Measurements from ENCODE around the gene RAPGEF4. TPM values are rescaled to one million over a fixed set of nuclear protein-coding genes. Genes with fewer than 3 reads are reported as not detected.

RAPGEF4 gene
- total RNA-seq, 1 experiment from 2014 or later = 2.2 TPM

DNA sequence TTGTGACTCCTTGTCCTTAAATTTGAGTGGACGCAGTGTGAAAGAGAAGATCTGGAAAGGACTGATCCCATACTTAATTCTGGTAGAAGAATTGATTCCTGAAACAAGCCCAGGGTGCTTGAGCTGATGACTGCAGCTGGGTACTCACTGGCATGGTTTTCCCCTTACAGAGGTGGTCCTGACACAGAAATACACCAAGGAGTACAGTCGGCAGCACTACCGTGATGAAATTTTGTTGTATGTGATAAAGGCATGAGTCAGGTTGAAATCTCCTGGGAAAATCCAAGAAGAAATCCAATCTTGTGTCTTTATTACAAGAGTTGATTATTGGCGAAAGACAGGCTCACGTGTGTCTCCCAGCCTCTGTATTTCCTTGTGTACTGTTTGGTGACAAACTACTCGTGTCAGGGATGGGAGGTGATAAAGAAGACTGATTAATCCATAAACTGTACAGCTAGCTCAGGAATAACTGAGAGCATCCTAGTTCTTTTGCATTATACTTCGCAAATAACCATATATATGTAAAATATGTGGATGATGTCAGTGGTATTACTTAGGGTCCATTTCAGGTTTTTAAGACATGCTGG lies 76.6 kb downstream of the RAPGEF4 start:
- DNase-seq (ENCODE audit: low spot score) (no peak), ATAC-seq (no peak)
- POLR2A ChIA-PET = no interaction called here
- TF ChIP-seq ZNF263 (CRISPR knock-in tag; IDR thresholded peaks at IDR 0.05; ENCODE audit: low read depth) (no peak), NR1H2 (CRISPR knock-in tag; IDR thresholded peaks at IDR 0.05) (no peak), JAZF1 (CRISPR knock-in tag; IDR thresholded peaks at IDR 0.05) (no peak), MXD4 (CRISPR knock-in tag; IDR thresholded peaks at IDR 0.05; ENCODE audit: borderline replicate concordance) (no peak), CREB1 (CRISPR knock-in tag; IDR thresholded peaks at IDR 0.05) (no peak), HMGA2 (CRISPR knock-in tag; IDR thresholded peaks at IDR 0.05) (no peak), KAT7 (CRISPR knock-in tag; IDR thresholded peaks at IDR 0.05; ENCODE audit: borderline replicate concordance) (no peak), FOXJ3 (CRISPR knock-in tag; IDR thresholded peaks at IDR 0.05; ENCODE audit: borderline replicate concordance) (no peak), FOXK1 (CRISPR knock-in tag; IDR thresholded peaks at IDR 0.05) (no peak), NR3C1 (CRISPR knock-in tag; conservative IDR thresholded peaks at IDR 0.05; ENCODE audit: low read depth) (no peak)
- TF ChIP-seq, protein P1, sequence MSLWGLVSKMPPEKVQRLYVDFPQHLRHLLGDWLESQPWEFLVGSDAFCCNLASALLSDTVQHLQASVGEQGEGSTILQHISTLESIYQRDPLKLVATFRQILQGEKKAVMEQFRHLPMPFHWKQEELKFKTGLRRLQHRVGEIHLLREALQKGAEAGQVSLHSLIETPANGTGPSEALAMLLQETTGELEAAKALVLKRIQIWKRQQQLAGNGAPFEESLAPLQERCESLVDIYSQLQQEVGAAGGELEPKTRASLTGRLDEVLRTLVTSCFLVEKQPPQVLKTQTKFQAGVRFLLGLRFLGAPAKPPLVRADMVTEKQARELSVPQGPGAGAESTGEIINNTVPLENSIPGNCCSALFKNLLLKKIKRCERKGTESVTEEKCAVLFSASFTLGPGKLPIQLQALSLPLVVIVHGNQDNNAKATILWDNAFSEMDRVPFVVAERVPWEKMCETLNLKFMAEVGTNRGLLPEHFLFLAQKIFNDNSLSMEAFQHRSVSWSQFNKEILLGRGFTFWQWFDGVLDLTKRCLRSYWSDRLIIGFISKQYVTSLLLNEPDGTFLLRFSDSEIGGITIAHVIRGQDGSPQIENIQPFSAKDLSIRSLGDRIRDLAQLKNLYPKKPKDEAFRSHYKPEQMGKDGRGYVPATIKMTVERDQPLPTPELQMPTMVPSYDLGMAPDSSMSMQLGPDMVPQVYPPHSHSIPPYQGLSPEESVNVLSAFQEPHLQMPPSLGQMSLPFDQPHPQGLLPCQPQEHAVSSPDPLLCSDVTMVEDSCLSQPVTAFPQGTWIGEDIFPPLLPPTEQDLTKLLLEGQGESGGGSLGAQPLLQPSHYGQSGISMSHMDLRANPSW (CRISPR knock-in tag; conservative IDR thresholded peaks at IDR 0.05; ENCODE audit: low read depth) = no peak
- TF ChIP-seq, protein P2, sequence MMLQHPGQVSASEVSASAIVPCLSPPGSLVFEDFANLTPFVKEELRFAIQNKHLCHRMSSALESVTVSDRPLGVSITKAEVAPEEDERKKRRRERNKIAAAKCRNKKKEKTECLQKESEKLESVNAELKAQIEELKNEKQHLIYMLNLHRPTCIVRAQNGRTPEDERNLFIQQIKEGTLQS (CRISPR knock-in tag; conservative IDR thresholded peaks at IDR 0.05) = no peak
- TF ChIP-seq, protein P3, sequence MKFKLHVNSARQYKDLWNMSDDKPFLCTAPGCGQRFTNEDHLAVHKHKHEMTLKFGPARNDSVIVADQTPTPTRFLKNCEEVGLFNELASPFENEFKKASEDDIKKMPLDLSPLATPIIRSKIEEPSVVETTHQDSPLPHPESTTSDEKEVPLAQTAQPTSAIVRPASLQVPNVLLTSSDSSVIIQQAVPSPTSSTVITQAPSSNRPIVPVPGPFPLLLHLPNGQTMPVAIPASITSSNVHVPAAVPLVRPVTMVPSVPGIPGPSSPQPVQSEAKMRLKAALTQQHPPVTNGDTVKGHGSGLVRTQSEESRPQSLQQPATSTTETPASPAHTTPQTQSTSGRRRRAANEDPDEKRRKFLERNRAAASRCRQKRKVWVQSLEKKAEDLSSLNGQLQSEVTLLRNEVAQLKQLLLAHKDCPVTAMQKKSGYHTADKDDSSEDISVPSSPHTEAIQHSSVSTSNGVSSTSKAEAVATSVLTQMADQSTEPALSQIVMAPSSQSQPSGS (CRISPR knock-in tag; IDR thresholded peaks at IDR 0.05; ENCODE audit: borderline replicate concordance, low read depth) = no peak
- TF ChIP-seq, protein P4, sequence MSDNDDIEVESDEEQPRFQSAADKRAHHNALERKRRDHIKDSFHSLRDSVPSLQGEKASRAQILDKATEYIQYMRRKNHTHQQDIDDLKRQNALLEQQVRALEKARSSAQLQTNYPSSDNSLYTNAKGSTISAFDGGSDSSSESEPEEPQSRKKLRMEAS (CRISPR knock-in tag; IDR thresholded peaks at IDR 0.05) = no peak
- CTCF ChIA-PET = no interaction called here
- no peak overlapping the region for H3K4me3 Mint-ChIP-seq
- no peaks in the 10 kb centered on the region for H3K27me3 Mint-ChIP-seq (ENCODE audit: low read depth)
- no peaks in the 10 kb centered on the region for H3K9me3 Mint-ChIP-seq
- H3K27ac Mint-ChIP-seq = no peak overlapping the region
- no peaks in the 10 kb centered on the region for H3K36me3 Mint-ChIP-seq
- H3K4me1 Mint-ChIP-seq = no peaks in the 10 kb centered on the region; the same call in 1 of the 2 replicates

DNA sequence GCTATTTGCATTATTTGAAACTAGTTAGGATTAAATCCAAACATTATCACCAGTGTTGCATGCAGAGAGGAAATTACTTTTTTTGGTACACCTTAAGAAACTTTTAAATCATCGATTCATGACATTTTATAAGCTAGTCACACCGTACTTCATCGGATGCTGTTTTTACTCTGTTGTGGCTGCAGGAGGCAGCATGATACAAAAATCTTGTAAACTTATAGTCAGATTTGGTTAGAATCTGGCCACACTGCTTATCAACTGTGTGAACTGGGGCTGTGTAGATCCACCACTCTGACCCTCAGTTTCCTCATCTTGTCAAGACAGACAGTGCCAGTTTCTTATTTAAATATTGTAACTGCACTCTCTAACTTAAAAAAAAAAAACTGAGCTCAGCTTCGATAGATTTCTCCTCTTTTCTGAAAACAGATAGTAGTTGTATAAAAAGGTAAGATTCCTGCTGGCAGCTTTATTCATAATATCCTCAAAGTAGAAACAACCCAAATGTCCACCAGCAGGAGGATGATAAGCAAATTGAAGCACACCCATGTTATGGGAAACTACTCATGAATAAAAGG lies 77.8 kb downstream of the RAPGEF4 start:
- Mint-ChIP-seq H3K9me3 (no peaks in the 10 kb centered on the region), H3K4me1 (no peaks in the 10 kb centered on the region; the same call in 1 of the 2 replicates), H3K27me3 (ENCODE audit: low read depth) (no peaks in the 10 kb centered on the region), H3K4me3 (no peak overlapping the region), H3K27ac (no peak overlapping the region), H3K36me3 (no peaks in the 10 kb centered on the region)
- ATAC-seq = no peak
- ChIA-PET CTCF (interaction anchor here (0.6 to 1.6 kb wide), 8 partner anchors 11 to 574 kb away, joined by 3 to 13 read pairs (median 4); no protein-coding TSS in a partner anchor), POLR2A (no interaction called here)
- no peak for DNase-seq (ENCODE audit: low spot score)
- TF ChIP-seq MXD4 (CRISPR knock-in tag; IDR thresholded peaks at IDR 0.05; ENCODE audit: borderline replicate concordance) (no peak), NFE2L1 (CRISPR knock-in tag; IDR thresholded peaks at IDR 0.05) (no peak), RORB (CRISPR knock-in tag; IDR thresholded peaks at IDR 0.05) (no peak), ZNF317 (CRISPR knock-in tag; IDR thresholded peaks at IDR 0.05; ENCODE audit: borderline replicate concordance, low read depth) (no peak), PRRX2 (CRISPR knock-in tag; IDR thresholded peaks at IDR 0.05) (no peak), ZNF263 (CRISPR knock-in tag; IDR thresholded peaks at IDR 0.05; ENCODE audit: low read depth) (no peak), TEAD1 (CRISPR knock-in tag; IDR thresholded peaks at IDR 0.05) (no peak), KAT7 (CRISPR knock-in tag; IDR thresholded peaks at IDR 0.05; ENCODE audit: borderline replicate concordance) (no peak)
- TF ChIP-seq, protein P5, sequence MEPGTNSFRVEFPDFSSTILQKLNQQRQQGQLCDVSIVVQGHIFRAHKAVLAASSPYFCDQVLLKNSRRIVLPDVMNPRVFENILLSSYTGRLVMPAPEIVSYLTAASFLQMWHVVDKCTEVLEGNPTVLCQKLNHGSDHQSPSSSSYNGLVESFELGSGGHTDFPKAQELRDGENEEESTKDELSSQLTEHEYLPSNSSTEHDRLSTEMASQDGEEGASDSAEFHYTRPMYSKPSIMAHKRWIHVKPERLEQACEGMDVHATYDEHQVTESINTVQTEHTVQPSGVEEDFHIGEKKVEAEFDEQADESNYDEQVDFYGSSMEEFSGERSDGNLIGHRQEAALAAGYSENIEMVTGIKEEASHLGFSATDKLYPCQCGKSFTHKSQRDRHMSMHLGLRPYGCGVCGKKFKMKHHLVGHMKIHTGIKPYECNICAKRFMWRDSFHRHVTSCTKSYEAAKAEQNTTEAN (CRISPR knock-in tag; IDR thresholded peaks at IDR 0.05) = no peak
- TF ChIP-seq, protein P6, sequence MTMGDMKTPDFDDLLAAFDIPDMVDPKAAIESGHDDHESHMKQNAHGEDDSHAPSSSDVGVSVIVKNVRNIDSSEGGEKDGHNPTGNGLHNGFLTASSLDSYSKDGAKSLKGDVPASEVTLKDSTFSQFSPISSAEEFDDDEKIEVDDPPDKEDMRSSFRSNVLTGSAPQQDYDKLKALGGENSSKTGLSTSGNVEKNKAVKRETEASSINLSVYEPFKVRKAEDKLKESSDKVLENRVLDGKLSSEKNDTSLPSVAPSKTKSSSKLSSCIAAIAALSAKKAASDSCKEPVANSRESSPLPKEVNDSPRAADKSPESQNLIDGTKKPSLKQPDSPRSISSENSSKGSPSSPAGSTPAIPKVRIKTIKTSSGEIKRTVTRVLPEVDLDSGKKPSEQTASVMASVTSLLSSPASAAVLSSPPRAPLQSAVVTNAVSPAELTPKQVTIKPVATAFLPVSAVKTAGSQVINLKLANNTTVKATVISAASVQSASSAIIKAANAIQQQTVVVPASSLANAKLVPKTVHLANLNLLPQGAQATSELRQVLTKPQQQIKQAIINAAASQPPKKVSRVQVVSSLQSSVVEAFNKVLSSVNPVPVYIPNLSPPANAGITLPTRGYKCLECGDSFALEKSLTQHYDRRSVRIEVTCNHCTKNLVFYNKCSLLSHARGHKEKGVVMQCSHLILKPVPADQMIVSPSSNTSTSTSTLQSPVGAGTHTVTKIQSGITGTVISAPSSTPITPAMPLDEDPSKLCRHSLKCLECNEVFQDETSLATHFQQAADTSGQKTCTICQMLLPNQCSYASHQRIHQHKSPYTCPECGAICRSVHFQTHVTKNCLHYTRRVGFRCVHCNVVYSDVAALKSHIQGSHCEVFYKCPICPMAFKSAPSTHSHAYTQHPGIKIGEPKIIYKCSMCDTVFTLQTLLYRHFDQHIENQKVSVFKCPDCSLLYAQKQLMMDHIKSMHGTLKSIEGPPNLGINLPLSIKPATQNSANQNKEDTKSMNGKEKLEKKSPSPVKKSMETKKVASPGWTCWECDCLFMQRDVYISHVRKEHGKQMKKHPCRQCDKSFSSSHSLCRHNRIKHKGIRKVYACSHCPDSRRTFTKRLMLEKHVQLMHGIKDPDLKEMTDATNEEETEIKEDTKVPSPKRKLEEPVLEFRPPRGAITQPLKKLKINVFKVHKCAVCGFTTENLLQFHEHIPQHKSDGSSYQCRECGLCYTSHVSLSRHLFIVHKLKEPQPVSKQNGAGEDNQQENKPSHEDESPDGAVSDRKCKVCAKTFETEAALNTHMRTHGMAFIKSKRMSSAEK (CRISPR knock-in tag; IDR thresholded peaks at IDR 0.05; ENCODE audit: borderline replicate concordance) = no peak
- TF ChIP-seq, protein P7, sequence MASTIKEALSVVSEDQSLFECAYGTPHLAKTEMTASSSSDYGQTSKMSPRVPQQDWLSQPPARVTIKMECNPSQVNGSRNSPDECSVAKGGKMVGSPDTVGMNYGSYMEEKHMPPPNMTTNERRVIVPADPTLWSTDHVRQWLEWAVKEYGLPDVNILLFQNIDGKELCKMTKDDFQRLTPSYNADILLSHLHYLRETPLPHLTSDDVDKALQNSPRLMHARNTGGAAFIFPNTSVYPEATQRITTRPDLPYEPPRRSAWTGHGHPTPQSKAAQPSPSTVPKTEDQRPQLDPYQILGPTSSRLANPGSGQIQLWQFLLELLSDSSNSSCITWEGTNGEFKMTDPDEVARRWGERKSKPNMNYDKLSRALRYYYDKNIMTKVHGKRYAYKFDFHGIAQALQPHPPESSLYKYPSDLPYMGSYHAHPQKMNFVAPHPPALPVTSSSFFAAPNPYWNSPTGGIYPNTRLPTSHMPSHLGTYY (CRISPR knock-in tag; IDR thresholded peaks at IDR 0.05) = no peak
